RKO (cell line): ENCODE results near the gene SV2A.
"Not testable (repeated sequence)": the region's sequence is repeated elsewhere in the genome, so short reads cannot be mapped to it uniquely, and the experiment has no call there.

Experiments
- DNase-seq: peaks from one replicate; pipeline ENCODE4 v3.0.0-alpha.2; 2016; ENCODE audit warnings: low spot score

Gene SV2A

GRCh38 chr1:149917571-149918144 is at the start of gene SV2A:
Gene SV2A, minus strand, starts transcription at chr1:149917844. Its CDS starts 4,004 bp downstream, at chr1:149913840.
- DNase-seq = no peak

GRCh38 chr1:149967041-149967440 is 49.4 kb upstream of the SV2A start:
- DNase-seq = no peak

- no peak for DNase-seq
Measured at GRCh38 chr1:149966405-149966804, 48.8 kb upstream of the SV2A start.

GRCh38 chr1:149965440-149965839 is 47.8 kb upstream of the SV2A start:
- no peak for DNase-seq

GRCh38 chr1:149963358-149963757 is 45.7 kb upstream of the SV2A start:
- no peak for DNase-seq

- no peak for DNase-seq
Measured at GRCh38 chr1:149962736-149963135, 45.1 kb upstream of the SV2A start.

- peak; percentile 85 for DNase-seq
Measured at GRCh38 chr1:149962039-149962647, 44.5 kb upstream of the SV2A start.

- not testable (repeated sequence) for DNase-seq
Measured at GRCh38 chr1:149957548-149957947, 39.9 kb upstream of the SV2A start.

- DNase-seq = no peak
Measured at GRCh38 chr1:149949911-149950310, 32.3 kb upstream of the SV2A start.

GRCh38 chr1:149945206-149945605 is 27.6 kb upstream of the SV2A start:
- no peak for DNase-seq

GRCh38 chr1:149942885-149943284 is 25.2 kb upstream of the SV2A start:
- no peak for DNase-seq

- DNase-seq = no peak
Measured at GRCh38 chr1:149942207-149942606, 24.6 kb upstream of the SV2A start.

GRCh38 chr1:149940427-149940826 is 22.8 kb upstream of the SV2A start:
- DNase-seq = no peak

- DNase-seq = not testable (repeated sequence)
Measured at GRCh38 chr1:149938668-149939003, 21.0 kb upstream of the SV2A start.

GRCh38 chr1:149937759-149938158 is 20.1 kb upstream of the SV2A start:
- DNase-seq = no peak

- DNase-seq = peak; percentile 44
Measured at GRCh38 chr1:149936992-149937705, 19.5 kb upstream of the SV2A start.

GRCh38 chr1:149936170-149936991 is 18.7 kb upstream of the SV2A start, which contains the start of gene MTMR11:
Gene MTMR11, minus strand, starts transcription at chr1:149936879. Its CDS starts 232 bp downstream, at chr1:149936647.
- DNase-seq = peak; percentile 66

GRCh38 chr1:149934356-149934755 is 16.7 kb upstream of the SV2A start:
- no peak for DNase-seq

- no peak for DNase-seq
Measured at GRCh38 chr1:149933208-149933607, 15.6 kb upstream of the SV2A start.

GRCh38 chr1:149932474-149932873 is 14.8 kb upstream of the SV2A start:
- DNase-seq = no peak

- DNase-seq = no peak
Measured at GRCh38 chr1:149931212-149931790, 13.7 kb upstream of the SV2A start.

GRCh38 chr1:149929856-149930255 is 12.2 kb upstream of the SV2A start:
- no peak for DNase-seq
